ENCODE measurements around the gene IDE.
"Not testable (repeated sequence)": the region's sequence is repeated elsewhere in the genome, so short reads cannot be mapped to it uniquely, and the experiment has no call there.

The IDE gene

GRCh38 chr10:92483539-92483938 is 90.4 kb downstream of the IDE start:
- no peak for DNase-seq

- no peak for DNase-seq
Observed at GRCh38 chr10:92480413-92480812, 93.5 kb downstream of the IDE start.

DNA sequence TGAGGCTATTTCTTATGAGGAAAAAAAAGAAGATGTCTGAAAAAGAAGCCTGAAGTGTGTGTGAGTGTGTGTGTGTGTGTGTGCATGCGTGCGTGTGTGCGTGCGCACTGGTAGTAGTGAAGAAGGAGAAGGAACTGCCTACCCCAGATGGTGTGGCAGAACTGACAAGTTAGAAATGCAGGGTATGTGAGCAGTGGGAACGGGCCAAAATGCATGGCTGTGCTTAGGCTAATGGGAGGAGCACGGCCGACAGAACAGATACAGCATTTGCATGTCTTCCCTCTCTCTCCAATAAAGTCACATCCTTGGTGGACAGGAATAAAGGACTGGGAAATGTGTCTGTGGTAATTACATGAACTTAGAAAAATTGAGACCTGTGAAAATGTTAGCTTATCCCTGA is 94.3 kb downstream of the IDE start:
- DNase-seq: no peak

DNA sequence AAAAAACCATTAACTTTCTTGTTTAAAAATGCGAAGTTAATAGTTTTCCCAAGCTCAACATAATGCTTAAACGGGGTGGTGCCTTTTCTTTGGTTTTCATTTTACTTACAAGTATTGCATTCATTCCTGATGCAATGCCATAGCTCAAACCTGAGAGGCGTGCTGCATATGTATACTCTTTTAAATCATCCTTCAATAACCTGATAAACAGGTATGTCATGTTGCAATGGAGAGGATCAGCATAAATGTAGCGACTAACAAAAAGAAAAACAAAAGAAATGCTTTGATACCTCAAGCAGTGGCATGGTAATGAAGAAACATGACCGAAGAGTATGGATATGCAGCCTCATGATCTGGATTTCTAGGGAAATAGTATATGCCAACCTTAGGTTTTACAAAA is 95.4 kb downstream of the IDE start:
- no peak for DNase-seq

DNA sequence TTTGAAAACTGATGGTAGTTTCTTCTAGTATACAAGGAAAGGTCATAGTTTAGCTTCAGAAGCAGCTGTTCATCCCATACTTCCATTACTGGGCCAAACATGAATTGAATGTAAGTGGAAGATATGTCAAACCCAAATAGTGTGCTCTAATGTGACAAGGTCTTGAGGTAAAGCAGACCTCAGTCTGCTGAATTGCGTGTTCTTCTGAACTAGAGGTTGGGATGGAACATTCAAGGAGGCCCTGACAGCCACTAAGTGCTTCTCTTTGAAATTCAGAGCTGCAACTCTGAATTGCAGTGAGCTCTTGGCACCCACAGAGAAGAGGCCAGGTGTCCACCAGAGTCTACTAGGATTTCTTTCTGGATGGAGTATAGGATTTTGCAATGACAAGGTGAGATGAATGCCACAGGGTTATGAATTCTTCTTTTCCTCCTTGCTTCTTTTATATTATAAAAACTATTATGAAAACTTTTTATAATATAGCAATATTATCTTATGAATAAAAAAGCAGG is 98.5 kb downstream of the IDE start:
- no peak for DNase-seq

DNA sequence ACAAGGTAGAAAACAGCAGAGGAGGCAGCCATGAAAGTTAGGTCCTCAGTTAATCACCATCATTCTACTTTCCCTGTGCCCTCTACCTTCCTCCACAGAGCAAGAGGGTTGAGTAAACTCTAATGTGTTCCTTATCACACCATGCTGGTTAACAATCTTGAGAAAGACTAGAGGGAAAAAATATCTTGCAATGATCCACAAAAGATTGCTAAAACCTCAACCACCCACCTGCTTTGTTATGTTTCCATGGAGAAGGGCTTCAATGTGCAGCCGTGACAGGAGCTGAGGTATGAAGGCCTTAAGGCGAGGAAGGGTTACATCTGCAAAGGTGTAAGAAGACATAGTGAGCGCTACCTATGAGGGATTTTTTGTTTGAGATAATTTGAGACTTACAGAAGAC is 103.9 kb downstream of the IDE start:
- no peak for DNase-seq

DNA sequence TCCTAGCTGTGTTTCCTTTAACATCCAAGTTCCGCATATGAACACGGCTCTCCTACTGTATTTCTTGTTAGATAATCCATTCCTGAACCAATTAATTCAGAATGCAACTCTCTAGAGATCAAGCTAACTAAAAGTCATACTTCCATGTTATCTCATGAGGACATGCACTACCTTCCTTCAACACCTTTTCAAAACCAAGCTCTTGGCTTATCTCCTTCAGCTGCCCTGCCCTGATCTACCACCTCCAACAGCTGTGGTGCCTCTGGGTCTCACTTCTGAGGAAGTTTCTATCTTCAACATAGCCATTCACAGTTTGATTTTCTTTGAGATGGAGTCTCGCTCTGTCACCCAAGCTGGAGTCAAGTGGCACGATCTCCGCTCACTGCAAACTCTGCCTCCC is 109.5 kb downstream of the IDE start:
- no peak for DNase-seq

- DNase-seq: no peak
Observed at GRCh38 chr10:92463582-92463981, 110.3 kb downstream of the IDE start.

GRCh38 chr10:92454955-92455354 is 118.9 kb downstream of the IDE start:
- not testable (repeated sequence) for DNase-seq

- no peak for DNase-seq
Observed at GRCh38 chr10:92452313-92452712, 121.6 kb downstream of the IDE start.

- no peak for DNase-seq
Observed at GRCh38 chr10:92451431-92451830, 122.5 kb downstream of the IDE start.

- DNase-seq: no peak
Observed at GRCh38 chr10:92450896-92451295, 123.0 kb downstream of the IDE start.

GRCh38 chr10:92440578-92440977 is 133.3 kb downstream of the IDE start:
- no peak for DNase-seq

DNA sequence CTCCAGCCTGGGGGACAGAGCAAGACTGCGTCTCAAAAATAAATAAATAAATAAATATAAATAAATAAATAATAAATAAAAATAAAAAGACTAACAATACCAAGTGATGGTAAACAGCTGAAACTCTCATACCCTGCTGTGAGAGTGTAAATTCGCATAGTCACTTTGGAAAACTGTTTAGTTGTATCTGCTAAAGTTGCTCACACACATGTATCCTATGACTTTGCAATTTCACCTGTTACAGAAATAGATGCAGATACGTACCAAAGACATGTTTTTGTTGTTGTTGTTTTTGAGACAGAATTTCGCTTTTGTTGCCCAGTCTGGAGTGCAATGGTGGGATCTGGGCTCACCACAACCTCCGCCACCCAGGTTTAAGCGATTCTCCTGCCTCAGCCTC is 135.7 kb downstream of the IDE start:
- no peak for DNase-seq

DNA sequence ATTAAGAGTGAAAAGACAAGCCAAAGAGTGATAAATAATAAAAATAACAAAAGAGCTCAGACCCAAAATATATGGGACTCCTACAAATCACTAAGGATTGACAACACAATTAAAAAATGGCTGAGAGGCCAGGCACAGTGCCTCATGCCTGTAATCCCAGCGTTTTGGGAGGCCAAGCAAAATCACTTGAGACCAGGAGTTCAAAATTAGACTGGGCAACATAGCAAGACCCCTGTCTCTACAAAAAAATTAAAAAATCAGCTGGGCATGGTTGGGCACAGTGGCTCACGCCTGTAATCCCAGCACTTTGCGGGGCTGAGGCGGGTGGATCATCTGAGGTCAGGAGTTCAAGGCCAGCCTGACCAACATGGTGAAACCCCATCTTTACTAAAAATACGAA is 137.3 kb downstream of the IDE start:
- DNase-seq: no peak

DNA sequence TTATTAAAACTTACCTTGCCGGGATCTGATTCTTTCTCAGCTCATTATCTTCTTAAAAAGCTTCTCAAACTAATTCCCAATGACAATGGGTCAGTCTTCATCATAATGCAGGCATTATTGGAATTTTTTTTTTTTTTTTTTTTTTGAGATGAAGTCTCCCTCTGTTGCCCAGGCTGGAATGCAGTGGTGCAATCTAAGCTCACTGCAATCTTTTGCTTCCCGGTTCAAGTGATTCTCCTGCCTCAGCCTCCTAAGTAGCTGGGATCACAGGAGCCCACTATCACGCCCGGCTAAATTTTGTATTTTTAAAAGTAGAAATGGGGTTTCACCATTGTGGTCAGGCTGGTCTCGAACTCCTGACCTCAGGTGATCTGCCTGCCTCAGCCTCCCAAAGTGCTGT is 137.8 kb downstream of the IDE start:
- DNase-seq: not testable (repeated sequence)

- no peak for DNase-seq
Observed at GRCh38 chr10:92434385-92434784, 139.5 kb downstream of the IDE start.

DNA sequence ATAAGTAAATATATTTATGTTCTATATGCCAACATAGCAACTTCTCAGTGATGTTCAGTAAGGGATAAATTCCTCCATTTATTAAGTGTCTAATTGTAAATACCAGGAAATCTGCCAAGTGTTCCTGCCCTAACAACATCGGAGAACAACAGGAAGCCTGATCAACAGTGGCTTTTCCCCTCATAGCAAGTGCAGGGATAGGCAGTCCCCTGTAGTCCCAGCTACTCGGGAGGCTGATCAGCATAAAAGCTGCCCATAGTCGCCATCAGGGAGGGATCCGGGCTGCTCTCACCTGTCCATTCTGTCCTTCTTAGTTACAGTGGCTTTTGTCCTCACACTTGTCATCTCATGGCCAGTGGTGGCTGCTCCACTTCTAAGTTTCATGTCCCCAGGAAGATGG is 141.3 kb downstream of the IDE start:
- no peak for DNase-seq

- DNase-seq: no peak
Observed at GRCh38 chr10:92430103-92430502, 143.8 kb downstream of the IDE start.

GRCh38 chr10:92421550-92421949 is 152.3 kb downstream of the IDE start:
- DNase-seq: no peak

- no peak for DNase-seq
Observed at GRCh38 chr10:92420546-92421275, 153.2 kb downstream of the IDE start.

GRCh38 chr10:92419740-92420545 is 153.9 kb downstream of the IDE start:
- DNase-seq: no peak

GRCh38 chr10:92418891-92419290 is 155.0 kb downstream of the IDE start:
- DNase-seq: no peak

GRCh38 chr10:92418221-92418620 is 155.7 kb downstream of the IDE start:
- DNase-seq: no peak
